Adrenal gland (tissue), 5 donors: ENCODE measurements around the gene XPNPEP3.

Source experiments
- CTCF ChIP-seq, 6 experiments: fragments of 450-650 bp in 4 of 6; fragments of 200-600 bp in 2 of 6; sonication (generic) in 1 of 6; IDR thresholded peaks; 1 replicate in 5 of 6; 2 replicates in 1 of 6; pipeline versions ENCODE4 v1.5.1 to v1.8.0; 2016 to 2021; ENCODE audit warnings: antibody characterized with exemption in 6 of 6, mild to moderate bottlenecking in 2 of 6, moderate library complexity in 1 of 6
- POLR2A ChIP-seq, 2 donors: fragments of 450-650 bp; IDR thresholded peaks; one replicate each; pipeline ENCODE4 v1.6.1; 2017; ENCODE audit warnings: antibody characterized with exemption in 2 of 2, mild to moderate bottlenecking in 2 of 2, moderate library complexity in 1 of 2
- donor health status: DM: no; HTN: no; CAD: no.

GRCh38 chr22:40857309-40857855 is 434 bp downstream of the XPNPEP3 start:
- TF ChIP-seq CTCF (IDR thresholded peaks at IDR 0.05): no peak
- TF ChIP-seq POLR2A (IDR thresholded peaks at IDR 0.05): no peak
